Heart left ventricle (tissue), 13 donors: ENCODE data around the gene CD9.

Experiments used
- CTCF ChIP-seq, 12 donors: fragments of 200-600 bp; sonication (generic) in 4 of 12; IDR thresholded peaks; one replicate each; pipeline versions ENCODE4 v1.5.0 to v1.8.0; 2018 to 2022; ENCODE audit warnings: antibody characterized with exemption in 12 of 12, mild to moderate bottlenecking in 5 of 12
- POLR2A ChIP-seq, 2 donors: fragments of 450-650 bp; IDR thresholded peaks; one replicate each; pipeline ENCODE4 v1.6.1; 2017; ENCODE audit warnings: antibody characterized with exemption in 2 of 2, mild to moderate bottlenecking in 2 of 2, moderate library complexity in 2 of 2
- donor health status: ischemic (EF 13 %, LVEDD 7.1; RV severe dilation, severe dysfunction).
- donor health status: DM: no; HTN: yes; CAD: no.
- donor health status: DM: no; HTN: no; CAD: no.
- donor health status: ischemic (EF 25% LVEDD 6.9; RV normal size, moderate dysfunction).
- donor health status: ischemic (EF 25% LVEDD 5.7; RV mildly dilated, moderate dysfunction).
- donor health status: ischemic (EF 35%, LVEDD 5.7; RV mildly dilated, moderate dysfunction).
- donor health status: nonischemic (EF 11% LVEDD 7.7; RV severe dilation, severe dysfunction).
- donor health status: DM: yes; HTN: yes; CAD: no.
- donor health status: PGD.
- donor health status: ischemic (EF 29% LVEDD 5.4; RV normal size, mild dysfunction).
- donor health status: nonischemic (EF 23%, LVEDD 6.1; RV moderate dilation, normal function).

GRCh38 chr12:6279256-6279628 is 79.0 kb downstream of the CD9 start:
- TF ChIP-seq CTCF (IDR thresholded peaks at IDR 0.05) = no peak
- no peak for TF ChIP-seq POLR2A (IDR thresholded peaks at IDR 0.05)
